ENCODE measurements around the gene NIP7.

DNA sequence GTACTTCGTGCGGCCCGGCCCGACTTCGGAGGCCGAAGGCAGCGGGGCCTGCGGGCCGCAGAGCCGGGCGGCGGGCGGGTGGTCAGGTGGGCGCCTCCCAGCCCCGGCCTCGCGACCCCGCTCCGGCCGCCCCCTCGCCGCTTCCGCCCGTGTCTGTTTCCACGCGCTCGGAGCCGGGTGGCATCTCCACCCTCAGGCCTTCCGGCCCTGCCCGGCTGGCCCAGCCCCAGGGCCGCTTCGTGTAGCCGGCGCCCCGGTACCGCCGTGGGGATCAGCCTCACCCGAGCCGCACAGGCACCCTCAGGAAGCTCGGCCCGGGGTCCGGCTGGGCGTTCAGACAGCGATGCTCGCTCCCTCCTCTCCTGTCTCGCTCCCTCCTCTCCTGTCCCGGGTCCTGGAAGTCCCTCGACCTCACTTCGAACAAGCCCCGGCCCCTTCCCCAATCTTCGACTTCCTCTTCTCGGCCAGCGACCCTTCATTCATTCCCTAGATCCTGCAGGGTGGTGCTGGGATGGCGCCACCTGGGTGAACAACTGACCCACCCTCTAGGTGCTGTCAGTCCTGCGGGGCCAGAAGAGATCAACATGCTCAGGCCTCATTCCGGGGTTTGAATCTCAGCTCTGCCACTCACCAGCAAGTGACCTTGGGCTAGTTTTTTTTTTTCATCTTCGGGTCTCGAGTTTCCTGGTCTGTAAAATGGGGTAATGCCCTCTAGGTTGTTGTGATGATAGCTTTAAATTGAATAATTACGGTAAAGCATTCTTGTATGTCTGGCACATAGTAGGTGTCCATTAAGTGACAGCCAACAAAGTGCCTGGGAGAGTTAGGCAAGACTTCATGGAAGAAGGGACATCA lies 27.8 kb upstream of the NIP7 start:
- TF ChIP-seq, protein P1, sequence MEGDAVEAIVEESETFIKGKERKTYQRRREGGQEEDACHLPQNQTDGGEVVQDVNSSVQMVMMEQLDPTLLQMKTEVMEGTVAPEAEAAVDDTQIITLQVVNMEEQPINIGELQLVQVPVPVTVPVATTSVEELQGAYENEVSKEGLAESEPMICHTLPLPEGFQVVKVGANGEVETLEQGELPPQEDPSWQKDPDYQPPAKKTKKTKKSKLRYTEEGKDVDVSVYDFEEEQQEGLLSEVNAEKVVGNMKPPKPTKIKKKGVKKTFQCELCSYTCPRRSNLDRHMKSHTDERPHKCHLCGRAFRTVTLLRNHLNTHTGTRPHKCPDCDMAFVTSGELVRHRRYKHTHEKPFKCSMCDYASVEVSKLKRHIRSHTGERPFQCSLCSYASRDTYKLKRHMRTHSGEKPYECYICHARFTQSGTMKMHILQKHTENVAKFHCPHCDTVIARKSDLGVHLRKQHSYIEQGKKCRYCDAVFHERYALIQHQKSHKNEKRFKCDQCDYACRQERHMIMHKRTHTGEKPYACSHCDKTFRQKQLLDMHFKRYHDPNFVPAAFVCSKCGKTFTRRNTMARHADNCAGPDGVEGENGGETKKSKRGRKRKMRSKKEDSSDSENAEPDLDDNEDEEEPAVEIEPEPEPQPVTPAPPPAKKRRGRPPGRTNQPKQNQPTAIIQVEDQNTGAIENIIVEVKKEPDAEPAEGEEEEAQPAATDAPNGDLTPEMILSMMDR (IDR thresholded peaks at IDR 0.05): no peak
- TF ChIP-seq POLR2A (IDR thresholded peaks at IDR 0.05): no peak

Measured in testis (tissue), 2 donors.